HG03039 (cell line): ENCODE results near the gene GFOD1.
"Not testable (repeated sequence)": the region's sequence is repeated elsewhere in the genome, so short reads cannot be mapped to it uniquely, and the experiment has no call there.

Experiments used
- ATAC-seq: cut with Tn5 transposase; IDR thresholded peaks from one replicate; pipeline ENCODE4 v1.9.1; 2021; ENCODE audit warnings: mild to moderate bottlenecking, moderate library complexity; ENCODE audit not compliant: unreplicated experiment

The GFOD1 gene

DNA sequence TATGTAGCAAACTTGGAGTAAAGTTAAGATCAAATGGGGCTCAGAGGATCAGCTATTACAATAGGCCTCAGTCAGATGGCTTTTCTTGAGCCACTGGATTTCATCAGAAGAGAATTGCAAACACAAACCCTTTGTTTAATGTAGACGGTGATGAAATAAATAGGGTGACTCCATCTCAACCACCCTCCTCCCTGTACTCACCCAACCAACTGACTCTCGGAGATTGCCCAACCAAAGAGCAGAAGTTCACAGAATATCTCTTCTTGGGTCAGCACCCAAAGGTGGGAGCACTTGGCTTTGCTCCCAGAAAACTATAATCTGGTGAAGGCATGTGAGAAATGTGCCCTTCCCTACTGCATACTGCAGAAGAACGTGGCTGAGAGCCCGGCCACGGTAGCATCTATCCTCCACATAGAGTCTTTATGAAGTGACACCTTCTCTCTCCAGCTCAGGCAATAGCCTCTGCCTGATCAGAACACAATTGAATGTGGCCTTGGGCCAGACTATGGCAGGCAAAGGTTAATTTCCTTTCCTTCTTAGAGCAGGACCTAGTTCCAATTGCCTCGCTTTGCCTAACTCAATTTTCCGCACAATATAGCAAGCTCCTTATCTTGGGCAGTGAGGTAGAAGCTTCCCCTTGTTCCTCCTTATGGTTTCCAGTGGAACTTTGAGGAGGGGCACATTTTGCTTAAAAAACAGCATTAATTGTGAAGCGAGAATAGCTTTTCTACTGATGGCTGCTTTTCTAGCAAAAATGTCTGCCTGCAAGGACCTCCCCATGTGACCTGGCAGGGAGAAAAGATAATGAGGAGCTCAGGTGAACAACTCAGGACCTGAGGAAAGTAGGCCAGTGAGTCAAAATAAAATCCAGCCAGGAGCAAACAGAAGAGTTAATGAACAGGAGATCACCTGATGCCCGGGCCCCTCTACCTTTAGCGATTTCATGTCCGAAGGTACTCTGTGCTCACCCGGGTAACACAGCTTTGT is 79.4 kb downstream of the GFOD1 start:
- ATAC-seq: no peak

GRCh38 chr6:13407368-13407708 is 80.1 kb downstream of the GFOD1 start:
- no peak for ATAC-seq

GRCh38 chr6:13406781-13407180 is 80.6 kb downstream of the GFOD1 start:
- ATAC-seq: no peak

- no peak for ATAC-seq
Measured at GRCh38 chr6:13405961-13406477, 81.4 kb downstream of the GFOD1 start.

GRCh38 chr6:13404892-13405254 is 82.5 kb downstream of the GFOD1 start:
- ATAC-seq: no peak

DNA sequence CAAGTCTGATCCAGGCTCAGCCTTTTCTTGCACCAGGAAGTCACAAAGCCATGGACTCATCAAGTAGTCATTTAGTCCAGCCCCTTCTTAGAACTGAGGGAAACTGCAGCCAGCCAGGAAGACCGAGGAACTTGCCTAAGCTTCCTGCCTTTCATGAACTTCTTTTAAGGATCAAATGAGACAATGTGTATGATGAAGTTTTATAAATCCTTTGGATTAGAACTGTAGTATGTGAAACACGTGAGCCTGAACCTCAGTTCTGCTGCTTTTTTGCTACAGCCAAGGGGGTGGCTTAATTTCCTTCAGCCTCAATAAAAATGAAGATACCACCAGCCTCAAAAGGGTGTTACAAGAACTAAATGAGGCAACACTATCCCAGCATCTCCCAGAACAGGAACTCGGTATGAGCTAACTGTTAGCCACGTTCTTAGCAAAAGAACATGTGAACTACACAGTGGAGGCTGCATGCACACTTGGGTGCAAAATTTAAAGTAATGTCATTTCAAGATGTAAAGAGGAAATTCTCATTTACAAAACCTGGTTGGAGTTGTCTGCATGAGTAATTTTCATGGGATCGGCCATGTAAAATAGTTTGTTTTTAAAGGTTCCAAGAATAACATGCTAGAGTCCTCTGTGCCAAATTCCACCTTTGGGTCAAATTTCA is 83.0 kb downstream of the GFOD1 start:
- no peak for ATAC-seq

DNA sequence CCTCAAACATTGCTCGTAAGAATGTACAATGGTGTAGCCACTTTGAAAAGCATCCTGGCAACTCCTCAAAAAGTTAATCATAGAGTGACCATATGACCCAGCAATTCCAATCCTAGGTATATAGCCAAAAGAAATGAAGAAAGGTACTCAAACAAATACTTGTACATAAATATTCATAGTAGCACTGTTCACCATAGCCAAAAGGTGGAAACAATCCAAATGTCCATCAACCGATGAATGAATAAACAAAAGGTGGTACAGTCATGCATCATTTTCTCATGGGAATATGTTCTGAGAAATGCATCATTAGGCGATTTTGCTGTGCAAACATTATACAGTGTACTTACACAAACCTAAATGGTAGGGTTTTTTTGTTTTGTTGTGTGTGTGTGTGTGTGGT is 84.7 kb downstream of the GFOD1 start:
- ATAC-seq: no peak

GRCh38 chr6:13400772-13401171 is 86.6 kb downstream of the GFOD1 start:
- ATAC-seq: no peak

- no peak for ATAC-seq
Measured at GRCh38 chr6:13398421-13398994, 88.9 kb downstream of the GFOD1 start.

GRCh38 chr6:13398069-13398381 is 89.4 kb downstream of the GFOD1 start:
- no peak for ATAC-seq

DNA sequence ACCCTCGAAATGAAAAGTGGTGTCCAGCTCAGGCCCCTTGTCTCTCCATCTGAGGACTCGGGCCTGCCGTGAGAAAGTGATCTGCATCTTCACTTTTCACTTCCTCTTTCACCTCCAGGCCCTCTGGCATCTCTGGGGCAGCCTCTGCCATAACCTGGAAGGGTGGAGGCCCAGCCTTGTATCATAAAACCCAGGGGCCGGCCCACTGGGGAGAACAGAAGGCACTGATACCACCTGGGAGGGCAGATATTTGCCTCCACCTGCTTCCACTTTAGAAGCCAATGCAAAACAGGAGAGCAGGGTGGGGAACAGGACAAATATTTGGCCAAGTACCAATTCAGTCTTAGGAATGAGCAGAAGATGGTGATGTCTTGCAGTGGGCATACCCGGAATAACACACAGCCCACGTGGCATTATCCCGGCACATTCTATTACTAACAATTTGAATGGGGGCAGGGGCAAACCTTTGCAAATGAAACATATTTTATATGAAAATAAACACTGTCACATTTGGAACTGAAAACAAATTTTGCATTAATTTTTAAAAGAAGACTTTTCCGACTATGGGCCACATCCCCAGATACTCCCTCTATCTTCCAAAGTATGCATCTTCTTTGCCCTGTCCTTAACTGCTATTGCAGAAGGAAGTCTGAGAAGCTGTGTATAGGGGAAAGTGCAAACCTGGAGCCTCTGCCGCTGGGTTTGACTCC is 89.9 kb downstream of the GFOD1 start:
- peak; percentile 73 for ATAC-seq

DNA sequence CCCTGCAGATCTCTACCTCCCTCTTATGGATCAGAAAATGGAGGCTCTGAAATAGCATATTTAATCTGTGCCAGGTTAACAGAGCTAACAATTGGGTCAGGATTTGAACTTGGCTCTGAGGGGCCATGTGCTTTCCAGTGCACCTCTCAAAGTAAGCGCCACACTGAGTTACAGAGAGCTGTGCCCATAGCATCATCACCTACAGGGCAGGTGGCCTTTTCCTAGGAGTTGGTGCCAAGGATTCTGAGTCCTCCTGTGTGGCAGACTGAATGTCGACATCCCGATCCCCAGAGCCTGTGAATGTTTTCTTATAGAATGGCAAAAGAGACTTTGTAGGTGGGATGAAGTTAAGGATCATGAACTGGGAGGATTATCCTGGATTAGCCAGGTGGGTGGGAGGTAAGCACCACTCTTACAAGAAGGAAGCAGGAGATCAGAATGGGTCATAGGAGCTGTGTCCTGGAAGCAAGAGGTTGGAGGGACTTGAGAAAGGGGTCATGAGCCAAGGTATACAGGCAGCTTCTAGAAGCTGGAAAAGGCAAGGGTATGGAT is 91.1 kb downstream of the GFOD1 start:
- ATAC-seq: no peak

GRCh38 chr6:13395272-13396237 is 91.8 kb downstream of the GFOD1 start:
- ATAC-seq: no peak

- ATAC-seq: no peak
Measured at GRCh38 chr6:13392462-13392861, 94.9 kb downstream of the GFOD1 start.

GRCh38 chr6:13391537-13391936 is 95.9 kb downstream of the GFOD1 start:
- no peak for ATAC-seq

- no peak for ATAC-seq
Measured at GRCh38 chr6:13390658-13391057, 96.7 kb downstream of the GFOD1 start.

- not testable (repeated sequence) for ATAC-seq
Measured at GRCh38 chr6:13389237-13389636, 98.2 kb downstream of the GFOD1 start.

GRCh38 chr6:13388769-13389168 is 98.6 kb downstream of the GFOD1 start:
- ATAC-seq: not testable (repeated sequence)

DNA sequence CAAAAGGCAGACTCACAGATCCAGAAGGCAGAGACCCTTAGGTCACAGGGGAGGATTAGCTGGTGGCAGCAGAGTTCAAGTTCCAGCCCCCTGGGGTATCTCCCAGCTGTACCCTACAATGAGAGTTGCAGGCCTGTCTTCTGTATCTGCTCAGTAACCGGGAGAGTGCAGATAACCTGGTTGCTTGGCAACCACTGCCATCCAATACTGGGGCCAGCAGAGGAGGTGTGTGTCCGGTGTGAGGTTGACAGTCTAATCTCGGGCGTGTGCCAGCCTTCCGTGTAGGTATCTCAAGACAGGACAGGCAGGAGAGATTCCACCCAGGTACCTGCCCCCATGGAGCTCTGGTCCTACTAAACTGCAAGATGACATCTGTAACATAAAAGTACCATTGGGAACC is 102.4 kb downstream of the GFOD1 start:
- no peak for ATAC-seq

DNA sequence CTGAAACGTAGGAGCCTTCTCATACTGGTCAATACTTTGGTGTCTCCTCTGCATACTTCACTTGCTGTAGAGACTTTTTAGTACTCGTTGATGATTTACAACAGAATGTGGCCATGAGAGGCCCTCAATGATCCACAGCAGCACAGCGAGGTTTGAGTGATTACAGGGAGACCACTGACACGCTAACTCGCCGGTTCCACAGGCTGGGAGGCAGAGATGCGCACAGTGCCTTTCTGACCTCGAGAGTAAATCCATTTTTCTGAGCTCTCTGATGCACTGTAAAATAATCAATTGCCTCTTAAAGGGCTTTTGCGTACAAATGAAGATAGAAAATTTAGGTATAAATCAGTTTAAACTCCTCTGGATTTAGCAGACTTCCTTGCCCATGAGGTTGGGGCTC is 102.9 kb downstream of the GFOD1 start:
- no peak for ATAC-seq
